GM19397 (cell line): ENCODE measurements around the gene CTSA.

ENCODE experiments used
- ATAC-seq: cut with Tn5 transposase; IDR thresholded peaks from one replicate; pipeline ENCODE4 v1.9.1; 2021; ENCODE audit warnings: mild to moderate bottlenecking, moderate library complexity; ENCODE audit not compliant: unreplicated experiment

Gene CTSA

GRCh38 chr20:45934586-45935415 is 43.7 kb downstream of the CTSA start, which contains the start of gene PCIF1:
Gene PCIF1, plus strand, starts transcription at chr20:45934683. Its CDS starts 4,317 bp downstream, at chr20:45939000.
- ATAC-seq, result peak; percentile 78

GRCh38 chr20:45935416-45936046 is 44.4 kb downstream of the CTSA start:
- ATAC-seq, result peak; percentile 9

- no peak for ATAC-seq
Measured at GRCh38 chr20:45937765-45938164, 46.6 kb downstream of the CTSA start.

DNA sequence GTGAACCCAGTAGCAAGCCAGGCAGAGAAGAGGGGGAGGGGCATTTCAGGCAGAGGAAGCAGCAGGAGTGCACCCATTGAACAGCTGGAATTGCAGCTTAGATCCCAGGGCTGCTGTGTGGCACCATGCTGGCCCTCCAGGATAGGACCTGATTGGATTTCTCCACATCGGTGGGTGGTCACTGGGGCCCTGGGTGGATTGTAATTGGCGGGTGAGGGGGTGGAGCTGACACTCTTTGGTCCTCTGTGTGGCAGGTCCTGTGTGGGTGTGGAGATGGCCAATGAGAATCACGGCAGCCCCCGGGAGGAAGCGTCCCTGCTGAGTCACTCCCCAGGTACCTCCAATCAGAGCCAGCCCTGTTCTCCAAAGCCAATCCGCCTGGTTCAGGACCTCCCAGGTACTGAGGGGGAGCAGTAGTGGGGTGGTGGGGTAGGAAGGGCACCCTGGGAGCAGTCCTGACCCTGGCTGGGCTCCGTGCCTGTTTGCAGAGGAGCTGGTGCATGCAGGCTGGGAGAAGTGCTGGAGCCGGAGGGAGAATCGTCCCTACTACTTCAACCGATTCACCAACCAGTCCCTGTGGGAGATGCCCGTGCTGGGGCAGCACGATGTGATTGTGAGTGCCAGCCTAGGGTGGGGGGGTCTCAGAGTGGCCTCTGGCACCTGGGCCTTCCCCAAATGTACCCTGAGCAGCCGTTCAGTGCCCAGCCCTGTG is 47.7 kb downstream of the CTSA start:
- ATAC-seq, result no peak

DNA sequence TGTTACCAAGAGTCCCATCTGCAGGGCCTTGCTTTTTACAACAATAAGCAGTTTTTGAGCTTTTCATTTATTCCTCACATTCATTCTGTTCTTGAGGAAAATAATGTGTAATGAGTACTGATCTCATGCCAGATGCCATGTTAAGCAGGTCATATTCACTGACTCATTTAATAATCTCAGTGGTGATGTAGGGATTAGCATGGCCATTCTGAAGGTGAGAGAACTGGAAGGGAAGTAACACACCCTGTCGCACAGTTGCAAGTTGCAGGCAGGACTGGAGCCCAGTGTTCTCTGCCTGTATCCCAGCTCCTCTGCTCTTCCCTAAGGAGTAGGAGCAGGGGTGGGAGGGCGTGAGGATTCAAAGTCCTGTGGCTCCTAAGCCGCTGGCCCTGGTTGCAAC is 48.9 kb downstream of the CTSA start:
- no peak for ATAC-seq

GRCh38 chr20:45940469-45940868 is 49.3 kb downstream of the CTSA start:
- no peak for ATAC-seq

DNA sequence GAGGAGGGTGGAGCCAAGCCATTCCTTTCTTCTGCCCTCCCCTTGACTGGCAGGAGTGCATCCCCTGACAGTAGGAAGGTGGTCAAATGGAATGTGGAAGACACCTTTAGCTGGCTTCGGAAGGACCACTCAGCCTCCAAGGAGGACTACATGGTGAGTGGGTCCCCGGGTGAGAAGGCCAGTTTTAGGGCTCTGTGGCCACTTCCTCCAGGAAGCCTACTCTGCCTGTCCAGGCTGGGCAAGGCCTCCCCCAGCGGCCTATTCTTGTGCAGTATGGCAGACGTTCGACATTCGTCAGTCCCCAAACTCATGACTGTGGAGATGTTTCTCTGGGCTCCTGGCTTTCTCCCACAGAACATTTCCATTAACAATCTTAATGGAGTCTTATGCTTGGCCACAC is 52.5 kb downstream of the CTSA start:
- ATAC-seq, result no peak

DNA sequence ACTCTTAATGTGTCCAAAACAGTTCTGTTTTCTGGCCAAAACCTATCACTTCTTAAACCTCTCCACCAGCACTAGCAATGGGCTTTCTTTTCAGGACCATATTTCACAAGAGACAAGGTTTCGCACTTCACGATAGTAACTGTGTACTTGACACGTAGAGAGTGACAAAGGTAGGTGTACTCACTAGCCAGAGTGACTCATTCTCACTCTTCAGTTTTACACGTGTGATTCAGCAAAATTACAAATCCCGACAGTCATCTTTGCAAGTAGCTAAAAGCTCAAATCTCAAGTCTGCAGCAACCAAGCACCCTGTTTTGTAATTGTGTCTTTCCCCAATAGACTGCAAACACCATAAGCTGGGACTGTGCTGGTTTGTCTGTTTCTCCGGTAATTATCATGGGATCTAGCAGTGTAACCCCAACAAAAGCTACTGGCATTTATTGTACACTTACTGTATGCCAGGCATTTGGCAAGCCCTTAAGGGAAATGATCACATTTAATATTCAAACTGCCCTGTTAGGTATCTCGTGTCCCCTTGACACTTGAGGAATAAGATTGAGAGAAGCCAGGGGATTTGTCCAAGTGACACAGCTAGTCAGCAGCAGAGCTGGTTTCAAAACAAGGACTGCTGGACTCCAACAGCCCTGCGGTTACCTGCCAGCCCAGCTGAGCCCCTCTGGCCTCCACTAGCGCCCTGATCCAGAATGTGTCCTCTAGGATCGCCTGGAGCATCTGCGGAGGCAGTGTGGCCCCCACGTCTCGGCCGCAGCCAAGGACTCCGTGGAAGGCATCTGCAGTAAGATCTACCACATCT is 53.2 kb downstream of the CTSA start:
- ATAC-seq, result no peak

GRCh38 chr20:45944965-45945677 is 54.0 kb downstream of the CTSA start:
- no peak for ATAC-seq

DNA sequence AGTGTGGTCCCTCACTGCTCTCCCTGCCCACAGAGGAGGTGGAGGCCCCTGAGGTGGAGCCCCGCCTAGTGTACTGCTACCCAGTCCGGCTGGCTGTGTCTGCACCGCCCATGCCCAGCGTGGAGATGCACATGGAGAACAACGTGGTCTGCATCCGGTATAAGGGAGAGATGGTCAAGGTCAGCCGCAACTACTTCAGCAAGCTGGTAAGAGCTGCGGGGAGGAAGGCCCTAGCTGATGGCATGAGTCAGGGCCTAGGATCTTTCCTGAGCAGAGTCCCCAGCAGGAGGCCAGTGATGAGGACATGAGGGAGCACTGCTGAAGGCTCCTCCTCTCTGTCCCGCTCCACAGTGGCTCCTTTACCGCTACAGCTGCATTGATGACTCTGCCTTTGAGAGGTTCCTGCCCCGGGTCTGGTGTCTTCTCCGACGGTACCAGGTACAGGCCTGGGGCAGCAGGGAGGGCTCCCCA is 54.6 kb downstream of the CTSA start:
- ATAC-seq, result no peak

GRCh38 chr20:45946149-45946970 is 55.2 kb downstream of the CTSA start:
- ATAC-seq, result no peak

DNA sequence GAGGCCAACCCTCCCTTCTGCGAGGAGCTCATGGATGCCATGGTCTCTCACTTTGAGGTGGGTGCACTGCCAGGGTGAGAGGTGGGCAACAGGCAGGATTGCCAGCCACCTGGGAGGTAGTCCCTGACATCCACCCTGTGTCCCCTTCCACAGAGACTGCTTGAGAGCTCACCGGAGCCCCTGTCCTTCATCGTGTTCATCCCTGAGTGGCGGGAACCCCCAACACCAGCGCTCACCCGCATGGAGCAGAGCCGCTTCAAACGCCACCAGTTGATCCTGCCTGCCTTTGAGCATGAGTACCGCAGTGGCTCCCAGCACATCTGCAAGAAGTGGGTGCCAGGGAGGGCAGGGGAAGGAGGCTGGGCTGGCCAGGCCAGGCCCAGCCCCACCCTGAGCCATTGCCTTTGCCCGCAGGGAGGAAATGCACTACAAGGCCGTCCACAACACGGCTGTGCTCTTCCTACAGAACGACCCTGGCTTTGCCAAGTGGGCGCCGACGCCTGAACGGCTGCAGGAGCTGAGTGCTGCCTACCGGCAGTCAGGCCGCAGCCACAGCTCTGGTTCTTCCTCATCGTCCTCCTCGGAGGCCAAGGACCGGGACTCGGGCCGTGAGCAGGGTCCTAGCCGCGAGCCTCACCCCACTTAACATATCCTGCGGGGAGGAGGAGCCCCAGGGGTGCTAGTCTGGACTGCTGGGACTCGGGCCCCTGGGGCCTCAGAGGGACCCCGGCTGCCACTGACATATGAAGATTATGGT is 56.2 kb downstream of the CTSA start:
- ATAC-seq, result no peak

- no peak for ATAC-seq
Measured at GRCh38 chr20:45948261-45948733, 57.2 kb downstream of the CTSA start.
